ENCODE data around the gene NUBPL.

NUBPL gene

DNA sequence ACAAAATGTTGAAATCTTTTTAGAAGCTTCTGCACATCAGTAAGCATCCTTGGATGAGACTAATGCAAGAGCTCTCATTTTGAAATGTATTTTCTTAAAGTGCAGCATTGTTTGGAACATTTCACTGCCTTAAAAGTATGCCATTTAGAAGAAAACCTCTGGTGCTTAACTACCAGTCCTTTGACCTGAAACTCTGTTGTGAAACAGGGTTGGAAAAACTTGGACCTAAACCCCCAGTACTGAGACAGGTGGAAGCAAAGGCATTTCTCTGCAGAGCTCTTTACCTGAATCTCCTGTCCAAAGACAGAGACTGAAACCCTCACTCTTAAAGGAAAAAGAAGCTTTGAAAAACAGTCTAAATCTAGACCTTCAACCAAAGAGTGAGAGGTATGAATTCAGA, 207.2 kb downstream of the NUBPL start:
- Histone ChIP-seq H3K36me3 (ENCODE audit: insufficient read depth, low read length) (no peaks in the 10 kb centered on the region), H3K4me2 (ENCODE audit: low read depth, low read length, poor library complexity, severe bottlenecking) (no peak overlapping the region), H3K9me2 (replicated peaks; ENCODE audit: low read depth, low read length) (no peaks in the 10 kb centered on the region), H3K27me3 (ENCODE audit: insufficient read depth, low read length, poor library complexity, severe bottlenecking) (no peaks in the 10 kb centered on the region), H3K79me2 (ENCODE audit: insufficient read depth, low read length) (no peaks in the 10 kb centered on the region), H3K4me3 (ENCODE audit: low read length, poor library complexity, severe bottlenecking) (no peak overlapping the region), H3K4me1 (ENCODE audit: insufficient read depth, low read length, poor library complexity, severe bottlenecking) (no peaks in the 10 kb centered on the region), H3K9ac (ENCODE audit: low read depth, low read length, poor library complexity, severe bottlenecking) (no peak overlapping the region), H4K20me1 (ENCODE audit: insufficient read depth, low read length, poor library complexity, severe bottlenecking) (no peaks in the 10 kb centered on the region), H2AFZ (ENCODE audit: low read length) (no peak overlapping the region), H3K9me3 (ENCODE audit: insufficient read depth, low read depth, low read length) (no peaks in the 10 kb centered on the region), H3F3A (ENCODE audit: low read depth) (no peaks in the 10 kb centered on the region)
- TF ChIP-seq EZH2phosphoT487 (IDR thresholded peaks at IDR 0.05; ENCODE audit: borderline replicate concordance): no peak
- TF ChIP-seq CTCF (conservative IDR thresholded peaks at IDR 0.05; ENCODE audit: low read length): no peak

GRCh38 chr14:31770271-31770670, 209.1 kb downstream of the NUBPL start:
- no peaks in the 10 kb centered on the region for H3K9me2 ChIP-seq (replicated peaks; ENCODE audit: low read depth, low read length)
- H3K4me2 ChIP-seq (ENCODE audit: low read depth, low read length, poor library complexity, severe bottlenecking): no peak overlapping the region
- H3K79me2 ChIP-seq (ENCODE audit: insufficient read depth, low read length): no peaks in the 10 kb centered on the region
- H2AFZ ChIP-seq (ENCODE audit: low read length): no peak overlapping the region
- no peaks in the 10 kb centered on the region for H4K20me1 ChIP-seq (ENCODE audit: insufficient read depth, low read length, poor library complexity, severe bottlenecking)
- H3K4me3 ChIP-seq (ENCODE audit: low read length, poor library complexity, severe bottlenecking): no peak overlapping the region
- no peak for TF ChIP-seq CTCF (conservative IDR thresholded peaks at IDR 0.05; ENCODE audit: low read length)
- H3F3A ChIP-seq (ENCODE audit: low read depth): no peaks in the 10 kb centered on the region
- H3K36me3 ChIP-seq (ENCODE audit: insufficient read depth, low read length): no peaks in the 10 kb centered on the region
- H3K9me3 ChIP-seq (ENCODE audit: insufficient read depth, low read depth, low read length): no peaks in the 10 kb centered on the region
- H3K4me1 ChIP-seq (ENCODE audit: insufficient read depth, low read length, poor library complexity, severe bottlenecking): no peaks in the 10 kb centered on the region
- no peaks in the 10 kb centered on the region for H3K27me3 ChIP-seq (ENCODE audit: insufficient read depth, low read length, poor library complexity, severe bottlenecking)
- H3K9ac ChIP-seq (ENCODE audit: low read depth, low read length, poor library complexity, severe bottlenecking): no peak overlapping the region

- Histone ChIP-seq H3K36me3 (ENCODE audit: insufficient read depth, low read length) (no peaks in the 10 kb centered on the region), H3K4me3 (ENCODE audit: low read length, poor library complexity, severe bottlenecking) (no peak overlapping the region), H3K4me2 (ENCODE audit: low read depth, low read length, poor library complexity, severe bottlenecking) (no peak overlapping the region), H2AFZ (ENCODE audit: low read length) (no peak overlapping the region), H3K27me3 (ENCODE audit: insufficient read depth, low read length, poor library complexity, severe bottlenecking) (no peaks in the 10 kb centered on the region), H3K9ac (ENCODE audit: low read depth, low read length, poor library complexity, severe bottlenecking) (no peak overlapping the region), H4K20me1 (ENCODE audit: insufficient read depth, low read length, poor library complexity, severe bottlenecking) (no peaks in the 10 kb centered on the region), H3F3A (ENCODE audit: low read depth) (no peaks in the 10 kb centered on the region), H3K9me3 (ENCODE audit: insufficient read depth, low read depth, low read length) (no peaks in the 10 kb centered on the region), H3K9me2 (replicated peaks; ENCODE audit: low read depth, low read length) (no peaks in the 10 kb centered on the region), H3K79me2 (ENCODE audit: insufficient read depth, low read length) (no peaks in the 10 kb centered on the region), H3K4me1 (ENCODE audit: insufficient read depth, low read length, poor library complexity, severe bottlenecking) (no peaks in the 10 kb centered on the region)
- TF ChIP-seq CTCF (conservative IDR thresholded peaks at IDR 0.05; ENCODE audit: low read length) (no peak), EZH2phosphoT487 (IDR thresholded peaks at IDR 0.05; ENCODE audit: borderline replicate concordance) (no peak)
Observed at GRCh38 chr14:31774567-31774966, 213.4 kb downstream of the NUBPL start.
